GM06990 (cell line): ENCODE data around the gene SCNN1B.

ENCODE experiments used
- DNase-seq: peaks from one replicate; pipeline ENCODE4 v3.0.0-alpha.2; 2011; ENCODE audit not compliant: insufficient read length; ENCODE audit errors: extremely low read depth
- H3K27me3 ChIP-seq: replicated peaks from 2 replicates; pipeline ENCODE4 v1.6.0; 2011; ENCODE audit warnings: low read length; ENCODE audit not compliant: control insufficient read depth, insufficient read depth
- H3K36me3 ChIP-seq: 2 replicates; pipeline ENCODE4 v1.5.1; 2011; ENCODE audit warnings: low read length; ENCODE audit not compliant: control insufficient read depth, insufficient read depth
- H3K4me3 ChIP-seq: replicated peaks from 2 replicates; pipeline ENCODE4 v1.5.1; 2011; ENCODE audit warnings: low read depth, mild to moderate bottlenecking, control low read depth, low read length
- CTCF ChIP-seq: IDR thresholded peaks from 2 replicates; pipeline ENCODE4 v1.5.1; 2011; ENCODE audit warnings: low read length, control low read depth, mild to moderate bottlenecking, inconsistent platforms; ENCODE audit not compliant: insufficient read depth, poor library complexity, severe bottlenecking

SCNN1B gene

GRCh38 chr16:23257682-23258081 is 44.4 kb upstream of the SCNN1B start:
- no peak for DNase-seq
- no peak overlapping the region for H3K4me3 ChIP-seq
- no peaks in the 10 kb centered on the region for H3K36me3 ChIP-seq
- H3K27me3 ChIP-seq, result no peaks in the 10 kb centered on the region
- no peak for TF ChIP-seq CTCF

DNA sequence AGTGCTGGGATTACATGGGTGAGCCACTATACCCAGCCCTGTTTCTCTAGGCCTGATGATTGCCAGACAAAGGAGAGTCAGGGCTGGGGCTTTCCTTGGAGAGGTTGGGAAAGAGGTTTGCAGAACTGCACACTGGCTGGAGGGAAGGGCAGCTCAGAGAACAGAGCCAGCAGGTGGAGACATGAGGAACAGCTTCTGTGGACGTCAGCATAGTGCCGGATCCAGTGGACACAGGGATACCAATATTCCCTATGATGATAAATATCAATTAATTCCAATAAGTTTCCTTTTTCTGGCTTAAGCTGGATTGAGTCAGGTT is 43.2 kb upstream of the SCNN1B start:
- no peak overlapping the region for H3K4me3 ChIP-seq
- no peaks in the 10 kb centered on the region for H3K36me3 ChIP-seq
- no peak for DNase-seq
- TF ChIP-seq CTCF, result no peak
- H3K27me3 ChIP-seq, result no peaks in the 10 kb centered on the region

GRCh38 chr16:23267647-23268046 is 34.5 kb upstream of the SCNN1B start:
- Histone ChIP-seq H3K27me3 (no peaks in the 10 kb centered on the region), H3K36me3 (no peaks in the 10 kb centered on the region), H3K4me3 (no peak overlapping the region)
- TF ChIP-seq CTCF, result no peak
- no peak for DNase-seq

GRCh38 chr16:23268561-23268960 is 33.5 kb upstream of the SCNN1B start:
- no peak for DNase-seq
- H3K27me3 ChIP-seq, result no peaks in the 10 kb centered on the region
- TF ChIP-seq CTCF, result no peak
- H3K4me3 ChIP-seq, result no peak overlapping the region
- H3K36me3 ChIP-seq, result no peaks in the 10 kb centered on the region

DNA sequence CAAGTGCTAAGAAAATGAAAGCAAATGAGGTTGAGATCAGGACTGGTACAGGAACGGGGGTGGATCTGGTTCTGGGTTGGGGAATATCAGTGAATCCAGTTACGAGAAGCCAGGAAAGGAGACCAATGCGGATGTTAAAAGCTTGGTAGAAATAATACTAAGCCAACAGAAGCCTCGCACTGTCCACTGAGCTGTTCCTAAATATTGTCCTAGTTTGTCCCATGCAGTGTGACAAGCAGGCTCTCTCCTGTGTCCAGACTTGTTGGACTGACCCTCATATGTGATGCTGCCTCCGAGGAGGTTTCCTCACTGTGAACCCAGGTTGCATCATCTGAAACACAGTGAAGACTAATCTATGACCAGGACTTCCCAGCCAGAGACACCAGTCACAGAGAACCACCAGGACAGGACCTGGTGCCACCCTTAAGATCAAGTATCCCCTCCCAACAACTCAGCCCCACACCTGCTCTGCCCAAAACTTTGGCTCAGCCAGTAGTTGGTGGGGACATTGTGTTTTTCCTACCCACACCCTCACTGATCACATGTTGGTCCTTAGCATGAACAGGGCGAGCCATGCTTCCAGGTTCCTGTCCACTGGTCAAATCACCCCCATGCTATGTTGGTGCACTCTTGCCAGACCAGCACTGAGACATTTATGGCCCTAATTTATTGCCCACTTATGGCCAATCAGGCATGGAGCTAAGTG is 32.7 kb upstream of the SCNN1B start:
- Histone ChIP-seq H3K4me3 (no peak overlapping the region), H3K27me3 (no peaks in the 10 kb centered on the region), H3K36me3 (no peaks in the 10 kb centered on the region)
- no peak for DNase-seq
- TF ChIP-seq CTCF, result no peak

- Histone ChIP-seq H3K27me3 (no peaks in the 10 kb centered on the region), H3K4me3 (no peak overlapping the region), H3K36me3 (no peaks in the 10 kb centered on the region)
- DNase-seq, result no peak
- no peak for TF ChIP-seq CTCF
Observed at GRCh38 chr16:23270654-23271053, 31.4 kb upstream of the SCNN1B start.
